IMR-90 (cell line): ENCODE results near the gene PSMC3. TPM values are rescaled to one million over a fixed set of nuclear protein-coding genes. Genes with fewer than 3 reads are reported as not detected.
A peak's percentile ranks its signal among the peaks of the same experiment; 100 is the strongest.

ENCODE experiments used
- ATAC-seq: fragments of 200-7000 bp; cut with Tn5 transposase; 2 replicates; pipeline ENCODE4 v1.9.1; 2020; ENCODE audit warnings: low read depth, mild to moderate bottlenecking, moderate library complexity
- BruUV-seq: library from RNA; stranded (reverse); fragments of 400-500 nt; replicated peaks from 2 replicates; lab custom pipeline; 2021; lab: Mats Ljungman, UMichigan
- CTCF ChIA-PET: fragments of 300-600 bp; formaldehyde crosslinking; extraction: SDS; loops from one replicate; lab custom pipeline; 2021; ENCODE audit warnings: antibody characterized with exemption; lab: Yijun Ruan, JAX
- POLR2A ChIA-PET: fragments of 300-600 bp; sonication (Branson Sonifier 250); formaldehyde crosslinking; loops from one replicate; lab custom pipeline; 2022; ENCODE audit warnings: antibody characterized with exemption; ENCODE audit not compliant: unreplicated experiment; lab: Charles Lee
- DNase-seq: peaks from one replicate; pipeline ENCODE4 v3.0.0; 2013
- H2AFZ ChIP-seq: replicated peaks from 2 replicates; pipeline ENCODE3; 2013; ENCODE audit warnings: low read length, mild to moderate bottlenecking; ENCODE audit not compliant: poor library complexity
- H2AK5ac ChIP-seq: 2 replicates; pipeline ENCODE4 v1.6.1; 2013; ENCODE audit warnings: low read depth, low read length, inconsistent platforms
- H2AK9ac ChIP-seq: replicated peaks from 2 replicates; pipeline ENCODE3; 2013; ENCODE audit warnings: mild to moderate bottlenecking, low read depth, low read length, moderate library complexity; ENCODE audit not compliant: poor library complexity
- H2BK120ac ChIP-seq: 2 replicates; pipeline ENCODE4 v1.6.1; 2013; ENCODE audit warnings: low read depth, low read length, inconsistent platforms
- H2BK15ac ChIP-seq: 3 replicates; pipeline ENCODE4 v1.6.1; 2013; ENCODE audit warnings: low read depth, low read length, inconsistent platforms
- H2BK20ac ChIP-seq: 2 replicates; pipeline ENCODE4 v1.6.1; 2013; ENCODE audit warnings: low read depth, mild to moderate bottlenecking, inconsistent platforms, low read length, moderate library complexity
- H2BK5ac ChIP-seq: 2 replicates; pipeline ENCODE4 v1.6.1; 2013; ENCODE audit warnings: mild to moderate bottlenecking, low read depth, low read length, inconsistent platforms; ENCODE audit not compliant: poor library complexity, severe bottlenecking
- H3K14ac ChIP-seq: replicated peaks from 2 replicates; pipeline ENCODE4 v1.6.1; 2013; ENCODE audit warnings: low read depth, low read length, inconsistent platforms
- H3K18ac ChIP-seq: 2 replicates; pipeline ENCODE4 v1.6.1; 2013; ENCODE audit warnings: low read depth, low read length, control low read depth
- H3K23ac ChIP-seq: 2 replicates; pipeline ENCODE4 v1.6.1; 2013; ENCODE audit warnings: low read depth, low read length, inconsistent platforms
- H3K27ac ChIP-seq: 2 replicates; pipeline ENCODE4 v1.5.1; 2013; ENCODE audit warnings: mild to moderate bottlenecking, control low read depth, low read length; ENCODE audit not compliant: insufficient read depth
- H3K27me3 ChIP-seq: 2 replicates; pipeline ENCODE4 v1.6.1; 2013; ENCODE audit warnings: low read length; ENCODE audit not compliant: control insufficient read depth, insufficient read depth
- H3K36me3 ChIP-seq: 2 replicates; pipeline ENCODE4 v1.6.1; 2013; ENCODE audit warnings: low read length, mixed read lengths; ENCODE audit not compliant: control insufficient read depth, insufficient read depth
- H3K4ac ChIP-seq: 2 replicates; pipeline ENCODE4 v1.6.1; 2013; ENCODE audit warnings: low read depth, low read length, inconsistent platforms
- H3K4me1 ChIP-seq: 2 replicates; pipeline ENCODE4 v1.6.1; 2013; ENCODE audit warnings: low read length, mixed read lengths; ENCODE audit not compliant: control insufficient read depth, insufficient read depth
- H3K4me2 ChIP-seq: 2 replicates; pipeline ENCODE4 v1.6.1; 2013; ENCODE audit warnings: low read depth, mild to moderate bottlenecking, control low read depth, low read length, moderate library complexity
- H3K4me3 ChIP-seq: 2 replicates; pipeline ENCODE4 v1.5.1; 2013; ENCODE audit warnings: low read depth, mild to moderate bottlenecking, control low read depth, low read length, moderate library complexity; ENCODE audit not compliant: insufficient read depth
- H3K56ac ChIP-seq: 2 replicates; pipeline ENCODE4 v1.6.1; 2013; ENCODE audit warnings: low read length, inconsistent platforms; ENCODE audit not compliant: insufficient read depth; ENCODE audit errors: extremely low read depth
- H3K79me1 ChIP-seq, 2 experiments: 2 replicates each; pipeline ENCODE4 v1.6.1; 2013; ENCODE audit warnings: low read length in 2 of 2, inconsistent platforms in 1 of 2, low read depth in 1 of 2
- H3K9ac ChIP-seq: 2 replicates; pipeline ENCODE4 v1.6.1; 2013; ENCODE audit warnings: low read depth, low read length, control low read depth
- H3K9me1 ChIP-seq: 2 replicates; pipeline ENCODE4 v1.6.1; 2013; ENCODE audit warnings: low read length, inconsistent platforms; ENCODE audit not compliant: insufficient read depth
- H3K9me3 ChIP-seq: 2 replicates; pipeline ENCODE4 v1.6.1; 2013; ENCODE audit warnings: low read length; ENCODE audit not compliant: control insufficient read depth, insufficient read depth
- H4K20me1 ChIP-seq: 2 replicates; pipeline ENCODE4 v1.6.1; 2013; ENCODE audit warnings: low read length, inconsistent platforms; ENCODE audit not compliant: insufficient read depth
- H4K5ac ChIP-seq: 2 replicates; pipeline ENCODE4 v1.6.1; 2013; ENCODE audit warnings: mild to moderate bottlenecking, low read depth, low read length, control low read depth
- H4K8ac ChIP-seq, 2 experiments: 2 replicates each; pipeline ENCODE4 v1.6.1; 2013; ENCODE audit warnings: low read depth in 2 of 2, low read length in 2 of 2, control low read depth in 1 of 2, inconsistent platforms in 1 of 2
- H4K91ac ChIP-seq: 2 replicates; pipeline ENCODE4 v1.6.1; 2013; ENCODE audit warnings: low read depth, low read length, inconsistent platforms; ENCODE audit not compliant: insufficient read depth
- MAFK ChIP-seq: IDR thresholded peaks from 2 replicates; pipeline ENCODE4 v1.6.1; 2012; ENCODE audit warnings: low read depth, low read length, improper control_type of control experiment
- NFE2L2 ChIP-seq: fragments of 150-350 bp; IDR thresholded peaks from 2 replicates; pipeline ENCODE4 v1.6.1; 2016; ENCODE audit warnings: low read depth, mild to moderate bottlenecking, low read length
- POLR2A ChIP-seq: IDR thresholded peaks from 2 replicates; pipeline ENCODE4 v1.6.1; 2012; ENCODE audit warnings: mild to moderate bottlenecking, low read depth, low read length
- WGBS, 2 experiments: methylation state at CpG; one replicate each; pipeline versions ENCODE4 v1.1.5 to v1.1.7; 2013; ENCODE audit warnings: missing lambda C conversion rate in 2 of 2; ENCODE audit not compliant: insufficient read length in 1 of 2; ENCODE audit errors: extremely low coverage in 2 of 2; 5-methylcytosine and 5-hydroxymethylcytosine counted together
- dilution Hi-C: fragments of 300-500 bp; cut with HindIII; formaldehyde crosslinking; loops from one replicate; pipeline ENCODE4 v1.14.3; 2018; ENCODE audit warnings: low sequenced_read_pairs; ENCODE audit not compliant: unreplicated experiment
- in situ Hi-C: fragments of 300-500 bp; cut with MboI; formaldehyde crosslinking; loops from 3 replicates; pipeline ENCODE4 v1.14.3; 2019; ENCODE audit warnings: low sequenced_read_pairs, inconsistent platforms, mixed read lengths
- intact Hi-C: fragments of 100-400 bp; cut with micrococcal nuclease; formaldehyde crosslinking; loops from 2 replicates; pipeline ENCODE4 v1.10.0; 2022
- polyA plus RNA-seq, 3 experiments: library from polyadenylated mRNA; depleted of rRNA; stranded (reverse); fragments of >200 nt; gene quantifications; 2 replicates each; pipeline ENCODE4 v1.2.3, GENCODE V29; 2012; ENCODE audit warnings: low replicate concordance in 1 of 3
- total RNA-seq: library from RNA; depleted of rRNA; stranded (reverse); fragments of >200 nt; gene quantifications from 2 replicates; pipeline ENCODE4 v1.2.3, GENCODE V29; 2012

PSMC3 gene
- total and polyA plus RNA-seq, 2 of the 4 experiments (the other 2 are of a cell fraction) = 238 to 253 TPM

GRCh38 chr11:47451990-47452389 is 25.8 kb upstream of the PSMC3 start:
- no TSS peak for BruUV-seq
- Histone ChIP-seq H2AK9ac (no peak overlapping the region), H3K4me3 (no peak overlapping the region)

More at GRCh38 chr11:47451990-47452389, 25.8 kb upstream of the PSMC3 start:
- H2AFZ ChIP-seq = no peak overlapping the region
- intact Hi-C loops (no loop called here), in situ Hi-C loops (no loop called here), dilution Hi-C loops (no loop called here)
- H4K20me1 ChIP-seq = no peaks in the 10 kb centered on the region; the same call in 1 of the 2 replicates
- no peak overlapping the region for H2BK5ac ChIP-seq
- POLR2A ChIA-PET = no interaction called here
- H3K4me1 ChIP-seq = no peaks in the 10 kb centered on the region
- H3K27me3 ChIP-seq = no peaks in the 10 kb centered on the region
- H3K79me1 ChIP-seq = no peaks in the 10 kb centered on the region
- no peak overlapping the region for H3K23ac ChIP-seq
- H3K36me3 ChIP-seq = no peaks in the 10 kb centered on the region
- H3K9me3 ChIP-seq = no peaks in the 10 kb centered on the region
- CTCF ChIA-PET = interaction anchor here (0.6 kb wide), 1 partner anchor 27 kb away, joined by 3 read pairs; no protein-coding TSS in a partner anchor
- DNase-seq (no peak), ATAC-seq (no peak)
- no peak overlapping the region for H2AK5ac ChIP-seq
- H3K4ac ChIP-seq = no peak overlapping the region
- H2BK20ac ChIP-seq = no peak overlapping the region
- H3K9me1 ChIP-seq = no peaks in the 10 kb centered on the region
- H3K18ac ChIP-seq = no peak overlapping the region
- no peak overlapping the region for H4K91ac ChIP-seq
- H4K8ac ChIP-seq = no peak overlapping the region
- no peak overlapping the region for H3K9ac ChIP-seq
- H3K27ac ChIP-seq = no peak overlapping the region
- H3K14ac ChIP-seq = no peak overlapping the region
- no peak overlapping the region for H2BK15ac ChIP-seq
- H4K5ac ChIP-seq = no peak overlapping the region
- no peak overlapping the region for H3K56ac ChIP-seq
- no peak overlapping the region for H2BK120ac ChIP-seq
- H3K4me2 ChIP-seq = no peak overlapping the region
- peak; percentile 65; the same call in 1 of the 2 replicates for TF ChIP-seq MAFK
- TF ChIP-seq POLR2A = no peak
- 0 out of 2 replicates have a peak, but pooled peaks have one; percentile 33 for TF ChIP-seq NFE2L2
- no CpG with 5 or more reads among the region's 4 CpGs for WGBS, 2 experiments
